ENCODE results near the gene LYPD3.
A peak's percentile ranks its signal among the peaks of the same experiment; 100 is the strongest.

The LYPD3 gene

GRCh38 chr19:43464134-43464775 is 1.2 kb downstream of the LYPD3 start:
- DNase-seq (ENCODE audit: extremely low read depth, insufficient read length): no peak

GRCh38 chr19:43463381-43464133 is 1.9 kb downstream of the LYPD3 start:
- Histone ChIP-seq H3K4me3 (replicated peaks; ENCODE audit: low read depth, low read length) (peak overlapping the region; percentile 74), H3K27me3 (replicated peaks; ENCODE audit: control insufficient read depth, insufficient read depth, low read length) (no peaks in the 10 kb centered on the region; the same call in 1 of the 2 replicates), H3K36me3 (ENCODE audit: control insufficient read depth, insufficient read depth, low read length) (no peaks in the 10 kb centered on the region)
- DNase-seq (ENCODE audit: extremely low read depth, insufficient read length): peak; percentile 94
- TF ChIP-seq, protein P1, sequence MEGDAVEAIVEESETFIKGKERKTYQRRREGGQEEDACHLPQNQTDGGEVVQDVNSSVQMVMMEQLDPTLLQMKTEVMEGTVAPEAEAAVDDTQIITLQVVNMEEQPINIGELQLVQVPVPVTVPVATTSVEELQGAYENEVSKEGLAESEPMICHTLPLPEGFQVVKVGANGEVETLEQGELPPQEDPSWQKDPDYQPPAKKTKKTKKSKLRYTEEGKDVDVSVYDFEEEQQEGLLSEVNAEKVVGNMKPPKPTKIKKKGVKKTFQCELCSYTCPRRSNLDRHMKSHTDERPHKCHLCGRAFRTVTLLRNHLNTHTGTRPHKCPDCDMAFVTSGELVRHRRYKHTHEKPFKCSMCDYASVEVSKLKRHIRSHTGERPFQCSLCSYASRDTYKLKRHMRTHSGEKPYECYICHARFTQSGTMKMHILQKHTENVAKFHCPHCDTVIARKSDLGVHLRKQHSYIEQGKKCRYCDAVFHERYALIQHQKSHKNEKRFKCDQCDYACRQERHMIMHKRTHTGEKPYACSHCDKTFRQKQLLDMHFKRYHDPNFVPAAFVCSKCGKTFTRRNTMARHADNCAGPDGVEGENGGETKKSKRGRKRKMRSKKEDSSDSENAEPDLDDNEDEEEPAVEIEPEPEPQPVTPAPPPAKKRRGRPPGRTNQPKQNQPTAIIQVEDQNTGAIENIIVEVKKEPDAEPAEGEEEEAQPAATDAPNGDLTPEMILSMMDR (IDR thresholded peaks at IDR 0.05; ENCODE audit: insufficient read depth, low read length, poor library complexity, severe bottlenecking): no peak

More at GRCh38 chr19:43464134-43464775, 1.2 kb downstream of the LYPD3 start:
- Histone ChIP-seq H3K36me3 (ENCODE audit: control insufficient read depth, insufficient read depth, low read length) (no peaks in the 10 kb centered on the region), H3K4me3 (replicated peaks; ENCODE audit: low read depth, low read length) (peak overlapping the region; percentile 74), H3K27me3 (replicated peaks; ENCODE audit: control insufficient read depth, insufficient read depth, low read length) (no peaks in the 10 kb centered on the region; the same call in 1 of the 2 replicates)
- TF ChIP-seq, protein P1 (IDR thresholded peaks at IDR 0.05; ENCODE audit: insufficient read depth, low read length, poor library complexity, severe bottlenecking): no peak

GRCh38 chr19:43462785-43463380 is 2.5 kb downstream of the LYPD3 start:
- Histone ChIP-seq H3K36me3 (ENCODE audit: control insufficient read depth, insufficient read depth, low read length) (no peaks in the 10 kb centered on the region), H3K27me3 (replicated peaks; ENCODE audit: control insufficient read depth, insufficient read depth, low read length) (no peaks in the 10 kb centered on the region; the same call in 1 of the 2 replicates), H3K4me3 (replicated peaks; ENCODE audit: low read depth, low read length) (peak overlapping the region; percentile 23)
- DNase-seq (ENCODE audit: extremely low read depth, insufficient read length): no peak
- TF ChIP-seq, protein P1 (IDR thresholded peaks at IDR 0.05; ENCODE audit: insufficient read depth, low read length, poor library complexity, severe bottlenecking): no peak

GRCh38 chr19:43462383-43462782 is 3.0 kb downstream of the LYPD3 start:
- Histone ChIP-seq H3K36me3 (ENCODE audit: control insufficient read depth, insufficient read depth, low read length) (no peaks in the 10 kb centered on the region), H3K27me3 (replicated peaks; ENCODE audit: control insufficient read depth, insufficient read depth, low read length) (no peaks in the 10 kb centered on the region; the same call in 1 of the 2 replicates), H3K4me3 (replicated peaks; ENCODE audit: low read depth, low read length) (no peak overlapping the region)
- TF ChIP-seq, protein P1 (IDR thresholded peaks at IDR 0.05; ENCODE audit: insufficient read depth, low read length, poor library complexity, severe bottlenecking): no peak
- DNase-seq (ENCODE audit: extremely low read depth, insufficient read length): no peak

- Histone ChIP-seq H3K36me3 (ENCODE audit: control insufficient read depth, insufficient read depth, low read length) (no peaks in the 10 kb centered on the region), H3K4me3 (replicated peaks; ENCODE audit: low read depth, low read length) (no peak overlapping the region), H3K27me3 (replicated peaks; ENCODE audit: control insufficient read depth, insufficient read depth, low read length) (no peaks in the 10 kb centered on the region; the same call in 1 of the 2 replicates)
- TF ChIP-seq, protein P1 (IDR thresholded peaks at IDR 0.05; ENCODE audit: insufficient read depth, low read length, poor library complexity, severe bottlenecking): no peak
- DNase-seq (ENCODE audit: extremely low read depth, insufficient read length): no peak
Measured at GRCh38 chr19:43461303-43461702, 4.1 kb downstream of the LYPD3 start.

All from GM06990 (cell line).